NCI-H2196 treated with DMSO at 0.1 percent for 48 hours (cell line): ENCODE measurements around the gene NCOA4.
"Not testable (repeated sequence)": the region's sequence is repeated elsewhere in the genome, so short reads cannot be mapped to it uniquely, and the experiment has no call there.

Experiments
- DNase-seq: peaks from one replicate; lab custom pipeline; 2025; ENCODE audit not compliant: unreplicated experiment; lab: John Stamatoyannopoulos, UW

The NCOA4 gene

DNA sequence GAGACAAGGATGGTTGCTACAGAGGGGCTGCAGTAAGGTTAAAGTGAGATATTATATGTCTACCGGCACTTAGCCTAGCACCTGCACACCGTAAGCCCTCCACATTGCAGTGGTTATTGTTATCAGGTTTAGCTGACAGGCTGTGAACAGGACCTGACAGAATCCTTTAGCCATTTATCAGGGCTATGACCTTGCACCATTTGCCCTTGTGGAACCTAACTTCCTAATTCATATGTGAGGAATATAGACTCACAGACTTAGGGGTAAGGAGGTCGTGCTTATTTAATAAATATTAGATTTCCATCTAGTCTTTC is 10.1 kb downstream of the NCOA4 start:
- no peak for DNase-seq

DNA sequence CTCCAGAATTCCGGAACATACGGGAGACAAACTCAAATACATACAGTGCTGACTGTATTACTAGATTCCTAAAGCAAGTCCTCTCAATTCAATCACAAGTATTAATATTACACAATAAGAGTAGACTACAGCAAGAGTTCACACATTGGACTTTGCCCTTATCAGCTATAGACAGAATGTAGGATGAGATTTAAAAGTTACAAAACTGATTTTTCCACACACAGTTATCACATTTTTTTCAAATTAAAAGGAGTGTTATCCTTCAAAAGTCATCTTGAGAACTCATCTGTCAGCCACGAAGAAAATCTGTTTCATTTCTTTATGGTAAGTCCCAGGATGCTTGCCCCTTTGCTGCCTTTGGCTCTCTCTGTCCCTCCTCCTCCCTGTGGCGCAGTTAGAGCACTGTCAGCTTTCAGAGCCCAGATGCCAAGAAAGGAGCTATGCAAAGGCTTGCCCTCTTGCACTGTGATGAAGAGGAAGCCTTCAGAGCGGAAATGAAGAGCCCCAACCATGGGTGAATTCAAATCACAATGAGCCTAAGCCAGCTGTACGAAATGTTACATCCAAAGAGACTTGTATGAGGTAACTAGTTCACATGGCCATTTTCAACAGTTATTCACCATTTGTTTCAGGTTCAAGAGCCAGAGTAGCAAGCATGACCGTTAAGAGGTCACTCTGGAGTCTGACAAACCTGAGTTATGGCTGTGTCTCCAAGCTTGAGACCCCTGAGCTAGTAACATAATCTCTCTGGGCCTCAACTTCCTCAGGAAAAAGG is 10.7 kb downstream of the NCOA4 start:
- no peak for DNase-seq

DNA sequence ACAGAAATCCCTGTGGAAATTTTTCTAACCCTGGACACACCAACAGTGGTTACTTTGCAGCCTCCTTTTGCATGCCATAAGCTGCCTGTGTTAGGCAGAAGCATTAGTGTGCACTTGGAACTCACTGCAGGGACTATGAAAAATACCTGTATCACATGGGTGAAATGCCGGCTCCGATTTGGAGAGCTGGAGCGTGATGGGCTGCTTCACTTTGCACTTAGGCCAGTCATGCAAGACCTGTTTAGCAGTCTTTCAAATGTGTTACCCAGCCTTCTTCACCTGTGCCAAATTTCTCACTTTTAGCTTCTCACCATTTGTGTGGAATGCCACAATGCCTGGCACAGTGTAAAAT is 11.3 kb downstream of the NCOA4 start:
- DNase-seq = no peak

DNA sequence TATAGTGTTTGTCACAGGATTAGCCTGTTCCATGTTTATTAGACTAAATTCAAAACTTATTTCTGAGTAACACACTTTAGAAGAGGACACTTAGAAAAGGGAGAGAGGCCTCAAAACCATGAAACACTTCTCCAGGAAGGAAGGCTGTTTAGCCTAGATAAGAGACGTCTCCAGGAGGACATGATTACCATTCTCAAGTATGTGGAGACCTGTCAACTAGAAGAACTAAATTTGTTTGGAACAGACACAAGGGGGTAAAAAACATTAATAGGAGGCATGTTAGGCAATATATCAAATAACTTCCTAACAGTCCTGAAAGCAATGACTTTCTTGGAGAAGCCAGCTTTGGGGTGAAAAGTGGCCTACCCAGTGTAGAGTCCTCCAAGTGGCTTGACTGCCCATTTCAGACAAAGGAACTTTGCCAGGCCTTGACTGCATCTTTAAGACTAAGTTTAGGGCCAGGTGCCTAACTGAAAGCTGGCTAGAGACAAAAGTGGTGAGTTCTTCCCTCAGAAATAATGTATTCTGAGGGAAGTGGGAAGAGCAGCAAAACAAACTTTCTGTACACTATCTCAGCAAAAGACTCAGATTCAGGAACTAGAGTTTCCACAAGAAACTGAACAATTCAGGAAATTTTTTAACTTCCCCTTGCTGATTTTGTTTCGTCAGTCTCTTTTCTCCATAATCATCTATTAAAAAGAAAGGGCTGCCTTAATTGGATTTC is 11.8 kb downstream of the NCOA4 start:
- DNase-seq = no peak

DNA sequence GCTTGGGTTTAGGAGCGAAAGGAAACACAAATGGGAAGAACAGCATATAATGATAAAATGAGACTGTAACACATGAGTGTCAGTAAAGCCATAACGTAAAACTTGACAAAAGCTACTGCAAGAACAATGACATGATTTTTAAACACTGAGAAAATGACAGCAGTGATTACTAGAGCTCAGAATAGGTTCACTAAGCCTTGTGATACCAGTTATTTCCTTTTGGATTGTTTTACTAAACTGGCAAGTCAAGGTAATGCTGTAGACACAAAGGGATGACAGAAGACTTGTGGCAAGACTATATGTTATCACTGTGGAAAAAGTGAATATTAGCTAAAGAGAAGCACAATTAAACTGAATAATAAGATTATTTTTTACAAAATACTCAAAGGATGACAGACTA is 12.7 kb downstream of the NCOA4 start:
- no peak for DNase-seq

DNA sequence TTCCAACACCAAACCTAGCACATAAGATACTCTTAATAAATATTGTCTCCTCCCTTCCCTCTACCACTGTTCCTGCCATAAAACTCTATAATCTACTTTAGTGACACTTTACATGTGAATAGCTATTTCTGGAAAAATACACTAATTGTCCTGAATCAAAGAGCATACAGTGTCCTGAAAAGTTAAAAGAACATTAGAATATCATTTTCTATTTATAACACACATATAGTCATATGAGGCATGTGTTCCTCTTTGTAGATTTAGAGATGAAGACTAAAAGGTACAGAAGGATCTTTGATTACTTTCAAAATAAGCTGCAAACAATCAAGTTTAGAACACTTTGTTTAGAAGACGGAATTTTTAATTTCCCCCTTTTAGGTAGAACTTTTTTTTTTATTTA is 13.6 kb downstream of the NCOA4 start:
- no peak for DNase-seq

DNA sequence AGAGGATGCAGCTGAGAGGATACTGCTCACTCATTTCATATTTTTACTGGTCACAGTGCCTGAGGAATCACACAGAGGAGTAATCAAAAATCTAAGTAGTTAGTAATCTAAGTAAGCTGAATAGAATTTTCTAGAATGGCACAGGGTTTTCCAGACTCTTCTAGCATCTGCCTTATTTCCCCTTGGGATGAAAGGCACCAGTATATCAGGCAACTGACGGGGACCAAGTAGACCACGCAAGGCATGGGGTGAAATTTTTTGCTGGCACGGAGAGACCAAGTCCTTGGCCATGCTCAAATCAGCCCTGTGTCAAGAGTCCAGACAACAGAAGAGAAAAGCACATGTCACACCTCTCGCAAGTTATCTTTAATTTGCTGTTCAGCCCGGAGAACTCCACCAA is 14.2 kb downstream of the NCOA4 start:
- DNase-seq = no peak

DNA sequence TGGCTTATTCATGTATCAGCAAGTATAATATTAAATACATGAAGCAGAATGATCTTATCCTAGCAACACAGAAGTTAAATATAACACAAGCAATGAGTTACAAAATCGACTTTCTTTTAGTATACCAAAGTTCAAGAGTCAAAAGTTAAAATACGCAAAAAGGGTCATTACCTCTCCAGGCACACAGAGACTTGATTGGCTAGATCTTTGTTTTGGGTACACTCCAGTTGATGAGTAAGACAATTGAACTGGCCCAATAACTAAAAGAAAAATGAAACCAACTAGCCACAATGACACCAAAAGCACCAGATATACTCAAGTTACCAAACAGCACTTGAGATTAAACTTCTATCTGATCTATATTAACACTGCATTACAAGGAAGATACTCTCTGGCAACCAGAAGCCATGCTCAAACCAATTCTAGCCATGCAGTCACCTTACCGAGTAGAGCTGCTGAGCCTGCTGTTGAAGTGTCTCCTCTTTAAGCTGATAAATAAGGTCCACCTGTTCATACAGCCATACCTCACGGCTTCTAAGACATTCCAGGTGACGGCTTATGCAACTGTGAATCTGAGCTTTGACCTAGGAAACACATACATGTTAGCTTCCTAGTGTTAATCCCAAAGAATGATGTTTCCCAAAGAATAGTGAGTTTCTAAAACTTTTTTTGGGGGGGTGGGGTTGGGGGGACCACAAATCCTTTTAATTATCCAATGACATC is 15.6 kb downstream of the NCOA4 start:
- DNase-seq = no peak

DNA sequence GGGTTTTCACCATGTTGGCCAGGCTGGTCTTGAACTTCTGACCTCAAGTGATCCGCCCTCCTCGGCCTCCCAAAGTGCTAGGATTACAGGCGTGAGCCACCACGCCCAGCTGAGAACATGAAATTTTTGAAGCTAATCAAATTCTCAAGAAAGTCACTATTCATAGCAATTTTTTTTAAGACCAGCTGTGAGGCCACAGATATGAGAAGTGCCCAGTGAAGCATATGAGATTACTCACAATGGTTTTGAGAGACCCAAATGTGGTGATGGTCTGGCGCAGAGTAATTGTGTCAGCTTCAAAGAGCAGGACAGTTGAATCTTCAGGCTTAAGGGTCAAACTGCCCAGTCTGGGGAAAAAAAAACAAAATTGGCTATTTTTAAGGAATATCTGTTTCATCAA is 16.2 kb downstream of the NCOA4 start:
- DNase-seq = no peak

DNA sequence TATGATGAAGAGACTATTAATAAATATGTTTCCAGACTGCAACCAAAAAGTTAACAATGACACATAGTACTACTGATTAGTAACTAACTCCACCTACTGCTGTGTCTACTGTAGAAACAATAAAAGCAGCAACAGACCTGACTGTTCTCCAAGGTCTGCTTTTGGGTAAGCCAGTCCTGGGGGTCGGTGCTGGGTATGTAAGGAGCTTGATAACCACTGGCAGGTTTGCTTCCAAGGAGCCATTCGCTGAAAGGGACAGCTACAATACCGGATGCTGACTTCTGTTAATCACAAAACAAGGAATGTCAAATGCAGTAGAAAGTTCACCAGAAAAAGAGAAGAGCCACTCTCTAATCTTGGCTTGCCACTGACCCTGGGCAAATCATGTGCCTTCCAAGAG is 17.7 kb downstream of the NCOA4 start:
- no peak for DNase-seq

DNA sequence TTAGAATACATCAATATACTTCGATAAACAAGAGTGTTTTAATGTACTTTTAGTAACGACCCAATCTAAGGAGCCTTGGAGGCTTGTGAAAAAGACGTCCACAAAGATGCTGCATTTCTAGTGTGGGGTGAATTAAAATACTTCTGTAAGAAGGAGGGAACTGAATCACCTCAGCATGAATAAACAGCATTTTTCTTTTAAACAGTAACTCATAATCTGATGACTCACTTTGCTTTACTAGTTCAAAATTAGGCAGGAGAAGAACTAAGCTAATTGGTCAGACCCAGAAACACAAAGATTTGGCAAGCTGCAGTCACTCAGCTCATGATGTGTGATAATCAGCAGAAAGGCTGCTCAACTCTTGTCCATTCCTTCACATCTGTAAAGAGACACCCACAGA is 24.2 kb downstream of the NCOA4 start:
- DNase-seq = no peak

DNA sequence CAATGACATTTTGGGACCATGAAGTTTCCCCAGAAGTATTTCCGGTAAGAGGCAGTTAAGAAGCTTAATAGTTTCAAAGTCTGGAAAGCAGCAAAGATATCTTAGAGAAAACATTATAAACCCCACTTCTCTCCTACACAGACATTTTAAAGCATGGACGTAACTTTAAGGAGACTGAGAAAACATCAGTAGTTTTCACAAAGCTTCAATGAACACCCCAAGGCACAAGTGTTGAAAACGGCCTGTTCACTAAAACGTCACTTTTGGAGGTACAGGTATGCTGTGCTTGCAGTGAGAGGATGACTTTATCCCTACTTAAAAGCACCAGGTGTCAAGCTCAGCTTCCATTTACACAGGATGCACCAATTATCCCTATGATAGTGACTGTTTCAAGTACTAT is 25.0 kb downstream of the NCOA4 start:
- DNase-seq = no peak

DNA sequence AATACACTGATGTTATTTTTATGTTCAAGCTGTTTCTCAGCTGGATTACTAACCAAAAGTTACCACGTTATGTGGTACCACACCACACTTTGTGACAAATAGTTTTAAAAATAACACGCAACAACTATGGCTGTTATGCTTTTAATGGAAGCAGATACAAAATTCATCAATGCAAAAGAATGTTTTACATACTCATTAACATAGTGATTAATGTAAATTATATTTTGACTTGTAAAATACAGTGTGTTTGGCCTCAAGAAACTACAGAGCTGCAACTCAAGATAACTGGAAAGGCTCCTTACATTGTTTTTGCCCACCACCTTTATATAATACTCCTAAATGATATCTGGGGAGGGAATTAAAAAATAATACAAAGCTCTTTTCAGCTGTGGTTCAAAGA is 25.5 kb downstream of the NCOA4 start:
- no peak for DNase-seq

DNA sequence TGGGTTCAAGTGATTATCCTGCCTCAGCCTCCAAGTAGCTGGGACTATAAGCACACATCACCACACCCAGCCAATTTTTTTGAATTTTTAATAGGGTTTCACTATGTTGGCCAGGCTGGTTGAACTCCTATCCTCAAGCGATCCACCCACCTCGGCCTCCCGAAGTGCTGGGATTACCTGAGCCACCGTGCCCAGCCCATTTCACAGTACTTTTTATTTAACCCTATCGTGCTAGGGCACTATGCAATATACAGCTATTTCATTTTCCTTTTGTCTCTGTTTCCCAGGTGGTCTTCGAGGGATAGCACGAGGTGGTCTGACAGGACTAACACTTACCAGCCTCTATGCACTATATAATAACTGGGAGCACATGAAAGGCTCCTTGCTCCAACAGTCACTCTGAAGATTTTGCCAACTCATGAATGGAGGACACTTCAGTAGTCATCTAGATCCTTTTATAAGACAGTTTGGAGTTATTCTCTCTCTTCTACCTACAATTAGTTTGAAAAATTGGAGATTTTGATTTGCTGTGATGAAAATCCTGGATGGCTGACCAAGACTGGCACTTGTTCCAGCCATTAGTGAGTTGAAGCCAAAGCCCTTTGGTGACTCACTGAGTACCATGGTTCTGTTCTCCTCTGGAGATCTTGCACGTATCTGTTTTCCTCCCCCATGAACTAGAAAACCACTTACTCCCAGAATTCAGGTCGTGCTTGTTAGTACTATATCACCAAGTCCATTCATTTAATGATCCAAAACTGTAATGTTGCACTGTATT is 27.3 kb downstream of the NCOA4 start:
- DNase-seq = no peak

DNA sequence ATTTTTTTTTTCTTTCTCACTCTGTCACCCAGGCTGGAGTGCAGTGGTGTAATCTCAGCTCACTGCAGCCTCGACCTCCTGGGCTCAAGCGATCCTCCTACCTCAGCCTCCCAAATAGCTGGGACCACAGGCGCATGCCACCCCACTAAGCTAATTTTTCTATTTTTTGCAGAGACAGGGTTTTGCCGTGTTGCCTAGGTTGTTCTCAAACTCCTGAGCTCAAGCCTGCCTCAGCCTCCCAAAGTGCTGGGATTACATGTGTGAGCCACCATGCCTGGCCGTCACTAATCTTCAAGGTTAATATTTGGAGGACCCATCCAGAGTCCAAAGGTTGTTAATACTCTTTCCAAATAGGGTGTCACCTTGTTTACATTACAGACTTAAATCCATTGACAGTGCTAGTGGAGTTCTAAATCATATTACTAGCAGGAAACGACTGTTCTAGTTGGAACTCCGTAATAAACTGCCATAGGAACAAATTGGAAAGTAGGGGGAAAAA is 28.2 kb downstream of the NCOA4 start:
- DNase-seq = not testable (repeated sequence)

DNA sequence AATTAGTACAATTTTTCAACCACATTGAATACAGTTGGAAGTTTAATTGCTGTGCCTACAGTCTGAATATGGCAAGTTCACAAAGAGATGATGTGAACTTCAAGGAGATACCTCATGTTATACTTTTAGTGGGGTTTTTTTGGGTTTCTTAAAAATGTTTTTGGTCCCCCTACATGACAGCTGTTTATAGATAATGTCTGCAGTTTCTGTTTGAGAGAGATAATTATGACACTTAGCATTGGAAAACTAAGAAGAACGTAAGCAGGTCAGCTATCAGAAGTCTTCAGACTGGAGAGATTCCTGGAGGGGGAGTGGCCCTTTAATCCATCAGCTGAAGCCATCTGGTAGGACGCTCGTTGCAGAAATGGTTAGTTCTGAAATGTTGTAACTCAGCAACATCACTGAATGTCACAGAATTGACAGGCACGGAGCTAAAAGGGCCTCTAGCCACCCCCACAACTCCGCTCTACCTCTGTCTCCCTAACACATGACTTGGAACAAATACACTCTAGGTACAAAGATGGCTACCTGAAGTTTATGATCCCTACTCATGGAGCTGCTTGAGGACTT is 29.2 kb downstream of the NCOA4 start:
- no peak for DNase-seq

DNA sequence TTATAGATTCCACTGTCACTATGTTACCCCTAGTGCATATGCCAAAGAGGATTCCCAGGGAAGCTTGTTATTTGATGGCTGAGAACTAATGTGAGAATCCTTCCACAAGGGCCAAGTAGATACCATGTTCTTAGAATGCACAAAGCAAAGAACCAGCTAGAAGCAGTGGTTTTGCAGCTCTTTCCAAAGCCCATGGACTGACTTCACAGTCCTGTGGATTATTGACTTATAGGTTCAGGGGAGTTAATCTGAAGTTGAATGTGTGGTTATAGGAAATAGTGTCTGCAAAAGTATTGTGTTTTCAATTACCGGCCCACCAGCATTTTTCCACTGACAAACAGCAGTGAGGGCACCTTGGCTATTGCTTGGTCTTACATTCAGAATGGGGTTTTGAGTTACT is 29.9 kb downstream of the NCOA4 start:
- DNase-seq = no peak

DNA sequence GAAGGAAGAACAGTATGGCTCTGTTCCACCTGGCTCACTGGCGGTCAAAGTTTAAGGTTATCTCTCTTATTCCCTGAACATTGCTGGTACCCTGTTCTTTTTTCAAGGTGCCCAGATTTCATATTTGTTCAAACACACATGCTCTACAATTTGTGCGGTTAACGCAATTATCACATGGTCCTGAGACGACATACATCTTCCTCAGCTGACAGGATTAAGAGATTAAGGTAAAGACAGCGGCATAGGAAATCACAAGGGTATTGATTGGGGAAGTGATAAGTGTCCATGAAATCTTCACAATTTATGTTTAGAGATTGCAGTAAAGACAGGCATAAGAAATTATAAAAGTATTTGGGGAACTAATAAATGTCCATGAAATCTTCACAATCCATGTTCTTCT is 30.5 kb downstream of the NCOA4 start:
- DNase-seq = not testable (repeated sequence)

DNA sequence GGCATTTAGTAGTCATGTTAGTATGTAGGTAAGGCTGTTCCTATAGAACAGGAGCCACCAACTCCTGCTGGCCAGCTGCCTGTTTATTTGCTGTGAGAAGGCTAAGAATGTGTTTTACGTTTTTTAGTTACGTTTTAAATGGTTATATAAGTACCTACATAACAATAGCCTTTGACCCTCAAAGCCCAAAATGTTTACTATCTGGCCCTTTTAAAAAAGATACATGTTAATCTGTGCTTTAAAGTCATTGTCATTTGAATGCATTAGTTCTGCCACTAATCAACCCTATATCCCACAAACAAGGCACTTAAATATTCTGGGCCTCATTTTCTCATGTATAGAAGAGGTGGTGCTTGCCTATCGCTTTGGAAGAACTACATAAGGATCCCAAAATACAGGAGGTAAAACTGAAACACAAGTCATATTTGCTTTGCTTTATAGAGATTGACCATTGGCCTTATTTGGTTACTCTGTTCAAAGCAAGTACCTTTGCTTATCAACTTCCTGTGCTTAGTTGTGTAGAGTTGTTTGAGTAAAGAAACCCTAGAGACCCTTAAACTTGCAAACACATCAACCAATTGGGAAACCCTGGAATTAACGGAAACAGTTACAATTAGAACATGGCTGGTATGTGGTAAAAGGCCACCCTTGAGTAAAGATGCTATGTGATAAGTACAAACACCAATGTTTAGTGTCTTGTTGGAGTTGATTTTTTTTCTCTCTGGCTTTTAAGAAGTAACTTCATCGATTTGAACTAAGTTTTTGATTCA is 32.2 kb downstream of the NCOA4 start:
- DNase-seq = no peak

DNA sequence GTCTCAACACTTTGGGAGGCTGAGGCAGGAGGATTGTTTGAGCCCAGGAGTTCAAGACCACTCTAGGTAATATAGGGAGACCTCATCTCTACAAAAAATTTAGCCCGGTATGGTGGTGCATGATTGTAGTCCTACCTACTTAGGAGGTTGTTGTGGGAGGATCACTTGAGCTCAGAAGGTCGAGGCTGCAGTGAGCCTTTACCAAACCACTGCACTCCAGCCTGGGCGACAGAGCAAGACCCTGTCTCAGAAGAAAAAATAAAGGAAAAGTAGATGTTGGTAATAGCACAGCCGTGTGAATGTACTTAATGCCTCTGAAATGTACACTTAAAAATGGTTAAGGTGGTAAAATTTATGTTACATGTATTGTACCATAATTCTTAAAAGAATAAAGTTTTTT is 32.9 kb downstream of the NCOA4 start:
- DNase-seq = no peak
